Measurements from ENCODE around the gene RAP1A.

The RAP1A gene

GRCh38 chr1:111725192-111725591, 105.6 kb downstream of the RAP1A start:
- Histone ChIP-seq H3K4me1 (peaks cover 0 to 40% (median 20%) of the 10 kb centered on the region in 4 donors), H3K36me3 (peaks cover 0 to 20% (median 12%) of the 10 kb centered on the region in 3 donors), H3K27ac (peak overlapping the region in 1 of 2 donors; percentile 18), H3K27me3 (no peaks in the 10 kb centered on the region), H3K9me3 (no peaks in the 10 kb centered on the region), H3K4me3 (no peak overlapping the region)
- intact Hi-C loops (cut with DNase I; ENCODE audit: low total_unique reads): no loop called here
- TF ChIP-seq CTCF (IDR thresholded peaks at IDR 0.05): no peak
- DNase-seq: no peak

- Histone ChIP-seq H3K27ac (no peak overlapping the region), H3K4me1 (peaks cover 0 to 33% (median 7%) of the 10 kb centered on the region in 4 donors), H3K36me3 (peaks cover 0 to 20% (median 12%) of the 10 kb centered on the region in 3 donors), H3K9me3 (no peaks in the 10 kb centered on the region), H3K4me3 (no peak overlapping the region), H3K27me3 (no peaks in the 10 kb centered on the region)
- no peak for TF ChIP-seq CTCF (IDR thresholded peaks at IDR 0.05)
- no peak for DNase-seq
- intact Hi-C loops (cut with DNase I; ENCODE audit: low total_unique reads): no loop called here
Observed at GRCh38 chr1:111727056-111727455, 107.5 kb downstream of the RAP1A start.

- H3K4me3 ChIP-seq: no peak overlapping the region
- no peak for DNase-seq
- no peak for TF ChIP-seq CTCF (IDR thresholded peaks at IDR 0.05)
- H3K4me1 ChIP-seq: peaks cover 0 to 44% (median 18%) of the 10 kb centered on the region in 4 donors
- no peaks in the 10 kb centered on the region for H3K9me3 ChIP-seq
- no peaks in the 10 kb centered on the region for H3K27me3 ChIP-seq
- H3K36me3 ChIP-seq: peaks cover 0 to 23% (median 12%) of the 10 kb centered on the region in 3 donors
- intact Hi-C loops (cut with DNase I; ENCODE audit: low total_unique reads): no loop called here
- H3K27ac ChIP-seq: no peak overlapping the region
Observed at GRCh38 chr1:111729271-111729921, 109.8 kb downstream of the RAP1A start.

- no peak for DNase-seq
- Histone ChIP-seq H3K9me3 (no peaks in the 10 kb centered on the region), H3K4me3 (no peak overlapping the region), H3K27me3 (no peaks in the 10 kb centered on the region), H3K27ac (no peak overlapping the region), H3K36me3 (peaks cover 0 to 24% (median 12%) of the 10 kb centered on the region in 3 donors), H3K4me1 (peaks cover 0 to 48% (median 19%) of the 10 kb centered on the region in 4 donors)
- TF ChIP-seq CTCF (IDR thresholded peaks at IDR 0.05): no peak
- intact Hi-C loops (cut with DNase I; ENCODE audit: low total_unique reads): loop anchor here (10.0 kb wide), 1 partner anchor 225 kb away; the partner anchor contains the start of genes ADORA3 and TMIGD3
Observed at GRCh38 chr1:111729946-111730681, 110.5 kb downstream of the RAP1A start.

- H3K27me3 ChIP-seq: no peaks in the 10 kb centered on the region
- TF ChIP-seq CTCF (IDR thresholded peaks at IDR 0.05): no peak
- peaks cover 0 to 24% (median 12%) of the 10 kb centered on the region in 3 donors for H3K36me3 ChIP-seq
- peaks cover 0 to 49% (median 18%) of the 10 kb centered on the region in 4 donors for H3K4me1 ChIP-seq
- no peaks in the 10 kb centered on the region for H3K9me3 ChIP-seq
- no peak overlapping the region for H3K27ac ChIP-seq
- intact Hi-C loops (cut with DNase I; ENCODE audit: low total_unique reads): loop anchor here (10.0 kb wide), 1 partner anchor 226 kb away; the partner anchor contains the start of genes ADORA3 and TMIGD3
- no peak for DNase-seq
- H3K4me3 ChIP-seq: no peak overlapping the region
Observed at GRCh38 chr1:111730706-111731105, 111.1 kb downstream of the RAP1A start.

Measured in tibial artery (tissue), 4 donors.